Body of pancreas (tissue), 4 donors: ENCODE measurements around the gene RDH14. TPM values are rescaled to one million over a fixed set of nuclear protein-coding genes. Genes with fewer than 3 reads are reported as not detected.

Experiments
- ATAC-seq: fragments of 150-250 bp; one replicate; pipeline ENCODE4 v1.9.1; 2016
- DNase-seq, 4 donors: peaks; one replicate each; pipeline ENCODE4 v3.0.0-alpha.2; 2019
- H3K27ac ChIP-seq, 4 donors: fragments of 200-600 bp; sonication (generic); 1 replicate in 3 of 4; 2 replicates in 1 of 4; pipeline versions ENCODE4 v1.5.1 to v1.6.1; 2016 to 2019; ENCODE audit warnings: mild to moderate bottlenecking in 1 of 4, mixed read lengths in 1 of 4, moderate library complexity in 1 of 4
- H3K27me3 ChIP-seq, 2 donors: fragments of 200-600 bp; sonication (generic); one replicate each; pipeline ENCODE4 v1.6.0; 2016; ENCODE audit warnings: mild to moderate bottlenecking in 1 of 2
- H3K36me3 ChIP-seq, 2 donors: fragments of 200-600 bp; sonication (generic); replicated peaks in 1 of 2; 2 replicates each; pipeline ENCODE4 v1.5.1; 2016; ENCODE audit warnings: low read depth in 2 of 2; ENCODE audit not compliant: insufficient read depth in 1 of 2
- H3K4me1 ChIP-seq: fragments of 200-600 bp; sonication (generic); one replicate; pipeline ENCODE4 v1.6.0; 2016
- H3K4me3 ChIP-seq, 2 donors: fragments of 200-600 bp; sonication (generic); 1 replicate in 1 of 2; 2 replicates in 1 of 2; pipeline ENCODE4 v1.5.1; 2016 to 2019
- H3K9me3 ChIP-seq, 3 donors: fragments of 200-600 bp; sonication (generic); 1 replicate in 2 of 3; 2 replicates in 1 of 3; pipeline ENCODE4 v1.5.1; 2016
- POLR2A ChIP-seq, 3 donors: fragments of 450-650 bp; IDR thresholded peaks; one replicate each; pipeline ENCODE4 v1.6.1; 2016; ENCODE audit warnings: antibody characterized with exemption in 3 of 3, mild to moderate bottlenecking in 2 of 3
- WGBS, 2 donors: methylation state at CpG; one replicate each; pipeline ENCODE4 v1.1.5; 2017; 5-methylcytosine and 5-hydroxymethylcytosine counted together
- intact Hi-C: fragments of 100-400 bp; cut with DNase I; formaldehyde crosslinking; loops from one replicate; pipeline ENCODE4 v1.15.1; 2023
- total RNA-seq, 2 donors: library from RNA; depleted of rRNA; stranded (reverse); fragments of >200 nt; gene quantifications; one replicate each; pipeline ENCODE4 v1.1.0, GENCODE V29; 2016
- TF ChIP-seq, protein P1 (sequence below), 7 experiments: fragments of 450-650 bp in 4 of 7; fragments of 200-600 bp in 3 of 7; sonication (generic) in 3 of 7; IDR thresholded peaks; one replicate each; pipeline ENCODE4 v1.5.1; 2016 to 2019; ENCODE audit warnings: antibody characterized with exemption in 7 of 7

The RDH14 gene
- total RNA-seq, 2 donors from 2014 or later = 11.9 to 18.4 TPM

DNA sequence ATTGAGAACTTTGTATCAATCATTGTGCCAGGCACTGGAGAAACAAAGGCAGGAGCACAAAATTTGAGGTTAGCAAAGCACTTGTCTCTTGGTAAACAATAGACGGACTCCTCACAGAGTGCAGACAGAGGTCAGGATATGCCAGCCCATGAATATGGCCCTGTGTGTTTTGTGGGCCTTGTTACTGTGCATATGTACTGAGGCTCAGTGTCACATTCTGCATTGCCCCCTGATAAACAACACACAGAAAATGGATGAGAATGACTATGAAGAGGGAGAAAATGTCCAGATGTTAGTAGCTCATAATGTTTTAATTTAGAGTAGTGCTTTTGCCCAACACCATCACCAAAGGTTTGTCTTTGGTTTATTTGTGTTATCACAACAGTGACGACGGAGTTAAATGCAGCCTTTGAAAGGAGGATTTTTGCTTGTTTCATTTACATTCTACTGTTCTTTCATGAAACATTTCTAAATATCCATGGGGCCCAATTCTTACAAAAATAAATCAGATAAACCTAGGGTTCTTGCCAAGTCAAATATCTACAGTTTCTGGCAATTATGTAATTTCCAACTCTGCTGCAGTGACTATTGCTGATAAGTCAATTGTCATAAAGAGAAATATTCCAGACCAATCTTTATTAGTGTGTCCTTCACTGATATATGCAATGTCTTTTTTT lies 43.5 kb upstream of the RDH14 start:
- Histone ChIP-seq H3K4me3 (no peak overlapping the region), H3K36me3 (no peaks in the 10 kb centered on the region), H3K4me1 (peaks cover 11% of the 10 kb centered on the region), H3K27me3 (no peaks in the 10 kb centered on the region), H3K27ac (no peak overlapping the region), H3K9me3 (no peaks in the 10 kb centered on the region)
- TF ChIP-seq, protein P1, sequence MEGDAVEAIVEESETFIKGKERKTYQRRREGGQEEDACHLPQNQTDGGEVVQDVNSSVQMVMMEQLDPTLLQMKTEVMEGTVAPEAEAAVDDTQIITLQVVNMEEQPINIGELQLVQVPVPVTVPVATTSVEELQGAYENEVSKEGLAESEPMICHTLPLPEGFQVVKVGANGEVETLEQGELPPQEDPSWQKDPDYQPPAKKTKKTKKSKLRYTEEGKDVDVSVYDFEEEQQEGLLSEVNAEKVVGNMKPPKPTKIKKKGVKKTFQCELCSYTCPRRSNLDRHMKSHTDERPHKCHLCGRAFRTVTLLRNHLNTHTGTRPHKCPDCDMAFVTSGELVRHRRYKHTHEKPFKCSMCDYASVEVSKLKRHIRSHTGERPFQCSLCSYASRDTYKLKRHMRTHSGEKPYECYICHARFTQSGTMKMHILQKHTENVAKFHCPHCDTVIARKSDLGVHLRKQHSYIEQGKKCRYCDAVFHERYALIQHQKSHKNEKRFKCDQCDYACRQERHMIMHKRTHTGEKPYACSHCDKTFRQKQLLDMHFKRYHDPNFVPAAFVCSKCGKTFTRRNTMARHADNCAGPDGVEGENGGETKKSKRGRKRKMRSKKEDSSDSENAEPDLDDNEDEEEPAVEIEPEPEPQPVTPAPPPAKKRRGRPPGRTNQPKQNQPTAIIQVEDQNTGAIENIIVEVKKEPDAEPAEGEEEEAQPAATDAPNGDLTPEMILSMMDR (IDR thresholded peaks at IDR 0.05) = no peak
- no peak for TF ChIP-seq POLR2A (IDR thresholded peaks at IDR 0.05)
- intact Hi-C loops = no loop called here
- ATAC-seq (no peak), DNase-seq (no peak)
- WGBS, 2 donors = 81 to 86% methylated on average over 3 of the region's 3 CpGs

DNA sequence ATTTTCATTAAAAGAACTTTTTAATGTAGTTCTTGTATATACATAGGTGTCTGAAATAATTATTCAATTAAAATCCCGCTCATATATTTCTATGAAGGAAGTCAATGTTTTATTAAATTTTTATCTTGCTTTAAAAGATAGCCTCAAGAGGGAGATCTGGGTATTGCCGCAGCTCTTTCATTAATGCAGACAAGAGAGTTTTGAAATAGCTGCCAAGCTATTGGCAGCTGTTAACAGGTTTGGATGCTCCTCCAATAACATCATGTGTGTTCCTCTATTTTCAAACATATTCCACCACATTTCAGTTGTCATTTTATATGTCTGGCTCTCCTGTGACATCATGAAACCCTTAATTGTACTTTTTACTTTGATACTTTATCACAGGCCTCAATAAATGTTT lies 41.8 kb upstream of the RDH14 start:
- ATAC-seq = no peak
- 93 to 96% methylated on average over 2 of the region's 2 CpGs for WGBS, 2 donors
- no peak overlapping the region for H3K27ac ChIP-seq

DNA sequence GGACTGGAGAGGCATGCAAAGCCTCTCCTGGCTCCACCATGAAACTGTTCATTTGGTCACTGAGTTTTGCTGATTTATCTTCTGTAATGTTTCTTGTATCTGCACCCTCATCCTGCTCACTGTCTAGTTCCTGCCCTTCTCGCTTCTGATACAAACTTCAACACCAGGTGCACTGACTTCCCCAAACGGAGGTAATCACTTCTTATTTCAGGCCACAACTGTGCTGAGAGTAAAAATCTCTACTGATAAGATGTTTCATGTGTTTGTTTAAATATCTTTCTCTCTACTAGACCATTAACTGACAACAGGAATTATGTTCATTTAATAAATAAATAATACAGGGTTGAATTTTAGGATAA lies 39.8 kb upstream of the RDH14 start:
- H3K27me3 ChIP-seq = no peaks in the 10 kb centered on the region
- no peak for DNase-seq
- H3K27ac ChIP-seq = no peak overlapping the region
- TF ChIP-seq, protein P1 (IDR thresholded peaks at IDR 0.05) = no peak
- TF ChIP-seq POLR2A (IDR thresholded peaks at IDR 0.05) = no peak
- H3K9me3 ChIP-seq = no peaks in the 10 kb centered on the region
- intact Hi-C loops = no loop called here
- H3K4me3 ChIP-seq = no peak overlapping the region
- peaks cover 11% of the 10 kb centered on the region for H3K4me1 ChIP-seq
- WGBS, 2 donors = 53 to 65% methylated on average over 2 of the region's 2 CpGs
- no peak for ATAC-seq
- no peaks in the 10 kb centered on the region for H3K36me3 ChIP-seq

More for the DNA sequence above, 41.8 kb upstream of the RDH14 start:
- Histone ChIP-seq H3K36me3 (no peaks in the 10 kb centered on the region), H3K4me1 (peaks cover 11% of the 10 kb centered on the region), H3K9me3 (no peaks in the 10 kb centered on the region), H3K27me3 (no peaks in the 10 kb centered on the region), H3K4me3 (no peak overlapping the region)
- TF ChIP-seq, protein P1 (IDR thresholded peaks at IDR 0.05) = no peak
- TF ChIP-seq POLR2A (IDR thresholded peaks at IDR 0.05) = no peak
- intact Hi-C loops = no loop called here
- DNase-seq = no peak

DNA sequence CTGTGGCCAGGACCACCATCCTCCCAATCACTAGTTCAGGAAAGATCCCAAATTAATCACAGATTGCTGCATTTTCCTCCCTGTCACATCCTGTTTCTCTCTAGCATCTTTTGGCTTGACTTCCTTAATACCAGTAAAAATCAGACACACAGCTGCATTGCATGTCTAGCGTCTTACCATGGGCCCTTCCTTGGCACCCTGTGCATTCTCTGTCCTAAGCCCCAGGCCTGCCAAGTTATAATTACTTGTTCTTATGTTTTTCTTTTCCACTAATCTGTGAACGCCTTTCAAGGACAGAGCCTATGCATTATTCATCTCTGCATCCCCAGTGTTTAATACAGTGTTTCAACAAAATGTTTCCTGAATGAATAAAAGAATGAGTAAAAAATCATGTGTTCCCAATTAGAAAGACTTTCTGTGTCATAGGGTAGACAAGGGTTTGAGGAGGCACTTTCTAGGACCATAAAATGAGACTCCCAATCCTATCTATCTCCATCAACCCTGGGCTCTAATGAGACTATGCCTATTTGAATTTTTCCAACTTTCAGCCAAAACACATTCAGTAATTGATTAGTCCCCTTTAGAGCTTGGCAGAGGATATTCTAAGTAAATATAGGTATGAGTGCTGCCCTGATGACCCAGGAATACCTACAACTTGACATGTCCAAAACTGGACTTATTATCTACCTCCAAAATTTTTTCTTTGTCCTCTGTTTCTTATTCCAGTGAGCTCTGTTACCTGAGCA lies 39.2 kb upstream of the RDH14 start:
- intact Hi-C loops = no loop called here
- Histone ChIP-seq H3K36me3 (no peaks in the 10 kb centered on the region), H3K4me3 (no peak overlapping the region), H3K4me1 (peaks cover 10% of the 10 kb centered on the region), H3K27ac (no peak overlapping the region), H3K27me3 (no peaks in the 10 kb centered on the region), H3K9me3 (no peaks in the 10 kb centered on the region)
- 62 to 74% methylated on average over 2 of the region's 2 CpGs for WGBS, 2 donors
- ATAC-seq (no peak), DNase-seq (no peak)
- TF ChIP-seq POLR2A (IDR thresholded peaks at IDR 0.05) = no peak
- TF ChIP-seq, protein P1 (IDR thresholded peaks at IDR 0.05) = no peak
